ENCODE results near the gene MID1. TPM values are rescaled to one million over a fixed set of nuclear protein-coding genes. Genes with fewer than 3 reads are reported as not detected.

The MID1 gene
- total RNA-seq (2014; rRNA removed; shearing (Covaris generic)): 13.0 and 15.1 TPM in 2 replicates

GRCh38 chrX:10620121-10620699, at the start of gene MID1:
TSS of gene MID1 (minus strand) at chrX:10620585. CDS start at chrX:10567547, 53,038 bp downstream.
- DNase-seq (ENCODE audit: low spot score): peak; percentile 73

GRCh38 chrX:10667143-10667542, 46.8 kb upstream of the MID1 start:
- DNase-seq (ENCODE audit: low spot score): no peak

GRCh38 chrX:10666102-10666501, 45.7 kb upstream of the MID1 start:
- no peak for DNase-seq (ENCODE audit: low spot score)

- no peak for DNase-seq (ENCODE audit: low spot score)
These were observed 45.3 kb upstream of the MID1 start for GRCh38 chrX:10665681-10666080.

- no peak for DNase-seq (ENCODE audit: low spot score)
These were observed 39.8 kb upstream of the MID1 start for GRCh38 chrX:10660171-10660570.

- DNase-seq (ENCODE audit: low spot score): no peak
These were observed 35.8 kb upstream of the MID1 start for GRCh38 chrX:10656214-10656613.

- no peak for DNase-seq (ENCODE audit: low spot score)
These were observed 34.6 kb upstream of the MID1 start for GRCh38 chrX:10654960-10655359.

GRCh38 chrX:10653302-10653701, 32.9 kb upstream of the MID1 start:
- DNase-seq (ENCODE audit: low spot score): no peak

- DNase-seq (ENCODE audit: low spot score): no peak
These were observed 28.9 kb upstream of the MID1 start for GRCh38 chrX:10649265-10649664.

- peak; percentile 8 for DNase-seq (ENCODE audit: low spot score)
These were observed 28.2 kb upstream of the MID1 start for GRCh38 chrX:10648614-10649013.

GRCh38 chrX:10636851-10637250, 16.5 kb upstream of the MID1 start:
- DNase-seq (ENCODE audit: low spot score): no peak

GRCh38 chrX:10636337-10636736, 16.0 kb upstream of the MID1 start:
- DNase-seq (ENCODE audit: low spot score): peak; percentile 74

GRCh38 chrX:10634392-10635161, 14.2 kb upstream of the MID1 start:
- DNase-seq (ENCODE audit: low spot score): peak; percentile 81

GRCh38 chrX:10633722-10634121, 13.3 kb upstream of the MID1 start:
- DNase-seq (ENCODE audit: low spot score): peak; percentile 84

- no peak for DNase-seq (ENCODE audit: low spot score)
These were observed 11.2 kb upstream of the MID1 start for GRCh38 chrX:10631416-10632145.

- DNase-seq (ENCODE audit: low spot score): no peak
These were observed 9.9 kb upstream of the MID1 start for GRCh38 chrX:10630320-10630719.

- no peak for DNase-seq (ENCODE audit: low spot score)
These were observed 9.5 kb upstream of the MID1 start for GRCh38 chrX:10629905-10630304.

GRCh38 chrX:10628906-10629305, 8.5 kb upstream of the MID1 start:
- peak; percentile 42 for DNase-seq (ENCODE audit: low spot score)

GRCh38 chrX:10622197-10622596, 1.8 kb upstream of the MID1 start:
- DNase-seq (ENCODE audit: low spot score): no peak

- peak; percentile 27 for DNase-seq (ENCODE audit: low spot score)
These were observed 849 bp downstream of the MID1 start for GRCh38 chrX:10619425-10620046.

- no peak for DNase-seq (ENCODE audit: low spot score)
These were observed 1.4 kb downstream of the MID1 start for GRCh38 chrX:10618961-10619360.

GRCh38 chrX:10617999-10618351, 2.4 kb downstream of the MID1 start:
- DNase-seq (ENCODE audit: low spot score): peak; percentile 52

All from A172 (cell line).